ENCODE data around the gene SV2C.

Gene SV2C

DNA sequence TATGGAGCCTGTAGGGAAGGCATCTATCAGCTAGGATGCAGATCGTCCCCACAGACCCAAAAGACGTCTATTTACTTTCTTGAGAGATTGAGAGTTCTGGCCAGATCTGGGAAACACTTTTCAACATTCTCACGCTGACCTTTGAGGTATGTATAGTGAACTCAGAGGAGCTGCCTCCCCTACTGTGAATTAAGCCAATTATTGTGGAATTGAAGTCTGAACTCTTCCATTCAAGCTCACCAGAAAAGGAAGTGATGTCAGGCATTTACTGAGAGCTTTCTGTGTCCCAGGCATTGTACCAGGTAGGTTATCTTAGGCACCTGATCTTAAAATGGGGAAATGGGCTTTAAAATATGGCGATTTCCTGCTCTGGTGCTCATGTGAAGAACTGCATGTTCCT, 136.5 kb downstream of the SV2C start:
- TF ChIP-seq CTCF (IDR thresholded peaks at IDR 0.05; ENCODE audit: low read depth, low read length), result no peak
- no peak overlapping the region for H3K4me3 ChIP-seq (replicated peaks in 1 of 2; ENCODE audit: low read depth in 2 of 2, low read length in 2 of 2)
- DNase-seq (ENCODE audit: low read depth in 2 of 2), result no peak

- DNase-seq (ENCODE audit: low read depth in 2 of 2), result no peak
- no peak overlapping the region for H3K4me3 ChIP-seq (replicated peaks in 1 of 2; ENCODE audit: low read depth in 2 of 2, low read length in 2 of 2)
- TF ChIP-seq CTCF (IDR thresholded peaks at IDR 0.05; ENCODE audit: low read depth, low read length), result no peak
Observed at GRCh38 chr5:76221311-76221710, 138.1 kb downstream of the SV2C start.

- no peak overlapping the region for H3K4me3 ChIP-seq (replicated peaks in 1 of 2; ENCODE audit: low read depth in 2 of 2, low read length in 2 of 2)
- no peak for TF ChIP-seq CTCF (IDR thresholded peaks at IDR 0.05; ENCODE audit: low read depth, low read length)
- no peak for DNase-seq (ENCODE audit: low read depth in 2 of 2)
Observed at GRCh38 chr5:76222318-76222717, 139.1 kb downstream of the SV2C start.

DNA sequence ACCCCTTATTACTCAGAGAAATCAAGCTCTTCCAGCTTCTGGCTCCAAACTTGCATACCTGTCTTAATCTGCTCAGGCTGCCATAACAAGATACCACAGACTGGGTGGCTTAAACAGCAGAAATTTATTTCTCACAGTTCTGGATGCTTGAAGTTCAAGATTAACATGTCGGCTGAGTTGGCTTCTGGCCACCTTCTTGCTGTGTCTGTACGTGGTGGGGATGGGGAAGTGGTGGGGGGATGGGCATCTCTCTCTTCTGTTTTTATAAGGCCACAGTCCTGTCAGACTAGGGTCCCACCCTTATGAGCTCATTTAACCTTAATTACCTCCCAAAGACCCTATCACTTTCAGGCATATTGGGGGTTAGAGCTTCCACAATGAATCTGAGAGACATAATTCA, 140.5 kb downstream of the SV2C start:
- TF ChIP-seq CTCF (IDR thresholded peaks at IDR 0.05; ENCODE audit: low read depth, low read length), result no peak
- no peak for DNase-seq (ENCODE audit: low read depth in 2 of 2)
- no peak overlapping the region for H3K4me3 ChIP-seq (replicated peaks in 1 of 2; ENCODE audit: low read depth in 2 of 2, low read length in 2 of 2)

DNA sequence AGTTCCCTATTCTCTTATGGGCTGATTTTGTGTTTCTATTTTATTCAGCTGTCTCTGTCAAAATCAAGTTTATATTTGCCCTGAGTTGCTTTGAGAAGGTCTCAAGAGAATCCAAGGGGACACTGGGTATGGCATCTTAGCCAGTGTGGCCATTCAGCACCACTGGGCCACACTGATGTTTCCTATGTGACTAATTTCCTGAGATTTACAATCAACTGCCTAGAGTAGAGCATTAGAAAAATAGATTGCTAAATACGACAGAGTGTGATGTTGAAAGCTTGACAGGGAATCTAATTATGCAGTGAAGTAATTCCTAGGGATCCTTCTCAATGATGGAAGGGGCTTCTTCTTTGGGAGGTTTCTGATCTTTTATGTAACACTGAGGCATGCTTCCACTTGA, 141.7 kb downstream of the SV2C start:
- H3K4me3 ChIP-seq (replicated peaks in 1 of 2; ENCODE audit: low read depth in 2 of 2, low read length in 2 of 2), result no peak overlapping the region
- TF ChIP-seq CTCF (IDR thresholded peaks at IDR 0.05; ENCODE audit: low read depth, low read length), result no peak
- DNase-seq (ENCODE audit: low read depth in 2 of 2), result no peak

GRCh38 chr5:76225336-76225735, 142.2 kb downstream of the SV2C start:
- H3K4me3 ChIP-seq (replicated peaks in 1 of 2; ENCODE audit: low read depth in 2 of 2, low read length in 2 of 2), result no peak overlapping the region
- no peak for DNase-seq (ENCODE audit: low read depth in 2 of 2)
- no peak for TF ChIP-seq CTCF (IDR thresholded peaks at IDR 0.05; ENCODE audit: low read depth, low read length)

- no peak for TF ChIP-seq CTCF (IDR thresholded peaks at IDR 0.05; ENCODE audit: low read depth, low read length)
Observed at GRCh38 chr5:76229900-76230299, 146.7 kb downstream of the SV2C start.

More at GRCh38 chr5:76229900-76230299, 146.7 kb downstream of the SV2C start:
- no peak for DNase-seq (ENCODE audit: low read depth in 2 of 2)
- no peak overlapping the region for H3K4me3 ChIP-seq (replicated peaks in 1 of 2; ENCODE audit: low read depth in 2 of 2, low read length in 2 of 2)

Measured in cardiac fibroblast (primary cell).